PC-3 (cell line): ENCODE measurements around the gene ANKS1B. TPM values are rescaled to one million over a fixed set of nuclear protein-coding genes. Genes with fewer than 3 reads are reported as not detected.
A peak's percentile ranks its signal among the peaks of the same experiment; 100 is the strongest.

Experiments used
- ATAC-seq: fragments of 200-7000 bp; cut with Tn5 transposase; 2 replicates; pipeline ENCODE4 v1.9.1; 2020; ENCODE audit warnings: mild to moderate bottlenecking, moderate library complexity
- BruUV-seq: library from RNA; stranded (reverse); fragments of 400-500 nt; replicated peaks from 2 replicates; lab custom pipeline; 2021; lab: Mats Ljungman, UMichigan
- CTCF ChIA-PET: fragments of 300-600 bp; sonication (Branson Sonifier 250); formaldehyde crosslinking; loops from one replicate; lab custom pipeline; 2022; ENCODE audit warnings: antibody characterized with exemption; lab: Charles Lee
- POLR2A ChIA-PET: fragments of 300-600 bp; sonication (Branson Sonifier 250); formaldehyde crosslinking; loops from one replicate; lab custom pipeline; 2022; ENCODE audit warnings: antibody characterized with exemption; ENCODE audit not compliant: unreplicated experiment; lab: Charles Lee
- DNase-seq: peaks from one replicate; pipeline ENCODE4 v3.0.0-alpha.2; 2015
- H2AFZ ChIP-seq: fragments of 300-600 bp; sonication (generic); 2 replicates; pipeline ENCODE4 v1.6.0; 2016; ENCODE audit warnings: antibody characterized with exemption, low read length
- H3F3A ChIP-seq: fragments of 300-600 bp; sonication (generic); one replicate; pipeline ENCODE4 v1.6.0; 2017; ENCODE audit warnings: antibody characterized with exemption, low read length, control low read depth, mild to moderate bottlenecking; ENCODE audit not compliant: unreplicated experiment
- H3K27ac ChIP-seq: fragments of 300-600 bp; sonication (generic); 2 replicates; pipeline ENCODE4 v1.5.1; 2016; ENCODE audit warnings: mild to moderate bottlenecking, low read length
- H3K27me3 ChIP-seq: fragments of 300-600 bp; sonication (generic); 2 replicates; pipeline ENCODE4 v1.6.1; 2016; ENCODE audit warnings: low read length, mixed read lengths
- H3K36me3 ChIP-seq: fragments of 300-600 bp; sonication (generic); 2 replicates; pipeline ENCODE4 v1.6.1; 2016; ENCODE audit warnings: low read depth, mixed run types, low read length, mixed read lengths
- H3K4me1 ChIP-seq: fragments of 300-600 bp; sonication (generic); 2 replicates; pipeline ENCODE4 v1.5.1; 2016; ENCODE audit warnings: low read length; ENCODE audit not compliant: insufficient read depth
- H3K4me2 ChIP-seq: fragments of 300-600 bp; sonication (generic); 2 replicates; pipeline ENCODE4 v1.6.0; 2016; ENCODE audit warnings: low read length
- H3K4me3 ChIP-seq: fragments of 300-600 bp; sonication (generic); 2 replicates; pipeline ENCODE4 v1.5.1; 2016; ENCODE audit warnings: mild to moderate bottlenecking, low read length, mixed read lengths
- H3K79me2 ChIP-seq: fragments of 300-600 bp; sonication (generic); 2 replicates; pipeline ENCODE4 v1.6.1; 2017; ENCODE audit warnings: low read length, mixed read lengths
- H3K9ac ChIP-seq: fragments of 300-600 bp; sonication (generic); 2 replicates; pipeline ENCODE4 v1.6.0; 2016; ENCODE audit warnings: mild to moderate bottlenecking, low read length
- H3K9me2 ChIP-seq: fragments of 300-600 bp; sonication (generic); replicated peaks from 2 replicates; pipeline ENCODE4 v1.6.1; 2016; ENCODE audit warnings: mixed run types, low read length, mixed read lengths
- H3K9me3 ChIP-seq: fragments of 300-600 bp; sonication (generic); 2 replicates; pipeline ENCODE4 v1.6.1; 2016; ENCODE audit warnings: low read length, mixed read lengths
- H4K20me1 ChIP-seq: fragments of 300-600 bp; sonication (generic); 2 replicates; pipeline ENCODE4 v1.6.1; 2016; ENCODE audit warnings: low read length, mixed read lengths
- EZH2 ChIP-seq: fragments of 300-600 bp; sonication (generic); IDR thresholded peaks from one replicate; pipeline ENCODE4 v1.6.1; 2017; ENCODE audit warnings: antibody characterized with exemption, mild to moderate bottlenecking, low read length; ENCODE audit not compliant: unreplicated experiment
- EZH2phosphoT487 ChIP-seq: fragments of 300-600 bp; sonication (generic); IDR thresholded peaks from 2 replicates; pipeline ENCODE4 v1.6.1; 2018; ENCODE audit warnings: mild to moderate bottlenecking, antibody characterized with exemption, low read length, borderline replicate concordance
- intact Hi-C: fragments of 100-400 bp; cut with micrococcal nuclease; formaldehyde crosslinking; loops from 2 replicates; pipeline ENCODE4 v1.9.0; 2023
- total RNA-seq: library from RNA; depleted of rRNA; stranded (reverse); fragments of >200 nt; gene quantifications from 2 replicates; pipeline ENCODE4 v1.2.3, GENCODE V29; 2014
- TF ChIP-seq, protein P1 (sequence below): fragments of 300-600 bp; sonication (generic); conservative IDR thresholded peaks from 2 replicates; pipeline ENCODE4 v1.5.1; 2017; ENCODE audit warnings: antibody characterized with exemption, low read depth, mild to moderate bottlenecking, low read length

The ANKS1B gene
- total RNA-seq, 1 experiment from 2014 or later, result 0.07 TPM

DNA sequence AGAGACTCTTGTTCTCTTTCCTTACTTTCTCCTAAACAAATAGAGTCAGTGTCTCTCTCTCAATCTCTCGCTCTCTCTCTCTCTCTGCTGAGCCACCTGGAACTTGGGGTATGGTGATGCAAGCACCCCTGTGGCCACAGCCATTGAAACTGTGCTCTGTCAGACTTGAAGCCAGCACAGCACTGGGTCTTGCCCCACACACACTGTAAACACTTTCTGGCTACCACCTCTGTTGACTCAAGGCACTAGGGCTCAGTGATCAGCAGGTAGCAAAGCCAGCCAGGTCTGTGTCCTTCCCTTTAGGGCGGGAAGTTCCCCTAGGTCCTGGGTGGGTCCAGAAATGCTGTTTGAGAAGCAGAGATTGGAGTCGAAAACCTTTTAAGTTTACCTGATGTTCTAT is 463.1 kb downstream of the ANKS1B start:
- ATAC-seq, result no peak
- H3K27ac ChIP-seq, result no peak overlapping the region
- BruUV-seq, result no TSS peak
- H3K4me1 ChIP-seq, result peaks cover 23% of the 10 kb centered on the region
- no peak for DNase-seq
- H2AFZ ChIP-seq, result no peak overlapping the region
- H3K79me2 ChIP-seq, result no peaks in the 10 kb centered on the region
- intact Hi-C loops, result loop anchor here (2.0 kb wide), 1 partner anchor 77 kb away; no protein-coding TSS in a partner anchor
- H3K9me2 ChIP-seq, result no peaks in the 10 kb centered on the region
- CTCF ChIA-PET, result no interaction called here
- POLR2A ChIA-PET, result no interaction called here
- H3K9ac ChIP-seq, result no peak overlapping the region
- no peak overlapping the region for H3K4me2 ChIP-seq
- no peaks in the 10 kb centered on the region for H3F3A ChIP-seq
- H3K36me3 ChIP-seq, result no peaks in the 10 kb centered on the region
- H4K20me1 ChIP-seq, result no peaks in the 10 kb centered on the region
- H3K9me3 ChIP-seq, result no peaks in the 10 kb centered on the region
- H3K4me3 ChIP-seq, result no peak overlapping the region
- no peaks in the 10 kb centered on the region for H3K27me3 ChIP-seq
- TF ChIP-seq EZH2phosphoT487 (no peak), EZH2 (no peak)
- TF ChIP-seq, protein P1, sequence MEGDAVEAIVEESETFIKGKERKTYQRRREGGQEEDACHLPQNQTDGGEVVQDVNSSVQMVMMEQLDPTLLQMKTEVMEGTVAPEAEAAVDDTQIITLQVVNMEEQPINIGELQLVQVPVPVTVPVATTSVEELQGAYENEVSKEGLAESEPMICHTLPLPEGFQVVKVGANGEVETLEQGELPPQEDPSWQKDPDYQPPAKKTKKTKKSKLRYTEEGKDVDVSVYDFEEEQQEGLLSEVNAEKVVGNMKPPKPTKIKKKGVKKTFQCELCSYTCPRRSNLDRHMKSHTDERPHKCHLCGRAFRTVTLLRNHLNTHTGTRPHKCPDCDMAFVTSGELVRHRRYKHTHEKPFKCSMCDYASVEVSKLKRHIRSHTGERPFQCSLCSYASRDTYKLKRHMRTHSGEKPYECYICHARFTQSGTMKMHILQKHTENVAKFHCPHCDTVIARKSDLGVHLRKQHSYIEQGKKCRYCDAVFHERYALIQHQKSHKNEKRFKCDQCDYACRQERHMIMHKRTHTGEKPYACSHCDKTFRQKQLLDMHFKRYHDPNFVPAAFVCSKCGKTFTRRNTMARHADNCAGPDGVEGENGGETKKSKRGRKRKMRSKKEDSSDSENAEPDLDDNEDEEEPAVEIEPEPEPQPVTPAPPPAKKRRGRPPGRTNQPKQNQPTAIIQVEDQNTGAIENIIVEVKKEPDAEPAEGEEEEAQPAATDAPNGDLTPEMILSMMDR, result no peak

GRCh38 chr12:99513066-99513465 is 471.7 kb downstream of the ANKS1B start:
- Histone ChIP-seq H3K4me2 (no peak overlapping the region), H3K27ac (no peak overlapping the region), H4K20me1 (no peaks in the 10 kb centered on the region), H3K27me3 (no peaks in the 10 kb centered on the region), H3K4me1 (no peaks in the 10 kb centered on the region), H3K9ac (no peak overlapping the region), H3K9me2 (no peaks in the 10 kb centered on the region), H3K79me2 (no peaks in the 10 kb centered on the region), H3K9me3 (no peaks in the 10 kb centered on the region), H3K4me3 (no peak overlapping the region), H3K36me3 (no peaks in the 10 kb centered on the region), H2AFZ (no peak overlapping the region), H3F3A (no peaks in the 10 kb centered on the region)
- no TSS peak for BruUV-seq
- DNase-seq, result no peak
- no peak for ATAC-seq
- POLR2A ChIA-PET, result no interaction called here
- CTCF ChIA-PET, result no interaction called here
- TF ChIP-seq, protein P1, result no peak
- no peak for TF ChIP-seq EZH2
- no peak for TF ChIP-seq EZH2phosphoT487
- intact Hi-C loops, result no loop called here

DNA sequence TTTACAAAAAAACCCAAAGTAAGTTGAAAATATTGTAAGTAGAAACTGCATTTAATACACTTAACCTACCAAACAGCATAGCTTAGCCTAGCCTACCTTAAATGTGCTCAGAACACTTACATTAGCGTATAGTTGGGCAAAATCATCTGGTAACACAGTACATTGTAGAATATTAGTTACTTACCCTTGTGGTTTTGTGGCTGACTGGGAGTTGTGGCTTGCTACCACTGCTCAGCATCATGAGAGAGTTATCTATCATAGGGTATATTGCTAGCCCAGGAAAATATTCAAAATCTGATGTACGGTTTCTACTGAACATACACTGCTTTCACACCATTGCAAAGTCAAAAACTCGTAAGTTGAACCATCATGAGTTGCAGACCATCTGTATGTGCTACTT is 478.9 kb downstream of the ANKS1B start:
- no peaks in the 10 kb centered on the region for H3K4me1 ChIP-seq
- no peaks in the 10 kb centered on the region for H3K79me2 ChIP-seq
- no peaks in the 10 kb centered on the region for H3K9me3 ChIP-seq
- no peak overlapping the region for H3K9ac ChIP-seq
- ATAC-seq (no peak; the same call in 1 of the 2 replicates), DNase-seq (peak; percentile 22)
- H3F3A ChIP-seq, result no peaks in the 10 kb centered on the region
- ChIA-PET POLR2A (no interaction called here), CTCF (no interaction called here)
- no peak overlapping the region for H2AFZ ChIP-seq
- H3K9me2 ChIP-seq, result no peaks in the 10 kb centered on the region
- intact Hi-C loops, result no loop called here
- no peak overlapping the region for H3K4me3 ChIP-seq
- H3K4me2 ChIP-seq, result no peak overlapping the region
- no peak overlapping the region for H3K27ac ChIP-seq
- H4K20me1 ChIP-seq, result no peaks in the 10 kb centered on the region
- TF ChIP-seq, protein P1, result no peak
- no peak for TF ChIP-seq EZH2phosphoT487
- TF ChIP-seq EZH2, result no peak
- BruUV-seq, result no TSS peak
- no peaks in the 10 kb centered on the region for H3K27me3 ChIP-seq
- no peaks in the 10 kb centered on the region for H3K36me3 ChIP-seq
